Activated CD4-positive, CD25-positive, alpha-beta regulatory T cell treated with anti-CD3 and anti-CD28 coated beads, Interleukin-2, amount 50 U/mL, for 24 hours (primary cell): Measurements from ENCODE around the gene MTO1.
"Not testable (repeated sequence)": the region's sequence is repeated elsewhere in the genome, so short reads cannot be mapped to it uniquely, and the experiment has no call there.

Experiments used
- ATAC-seq, 2 donors: fragments of 150-1000 bp; cut with Tn5 transposase; one replicate each; pipeline ENCODE4 v1.10.0; 2021; ENCODE audit warnings: mild to moderate bottlenecking in 1 of 2, moderate library complexity in 1 of 2

Gene MTO1

GRCh38 chr6:73532293-73532692 is 70.8 kb downstream of the MTO1 start:
- ATAC-seq: no peak

- ATAC-seq: no peak
Observed at GRCh38 chr6:73534628-73535027, 73.1 kb downstream of the MTO1 start.

GRCh38 chr6:73537677-73538076 is 76.1 kb downstream of the MTO1 start:
- peak; percentile 56 to 73 for ATAC-seq

- ATAC-seq: peak in 1 of 2 donors; percentile 21
Observed at GRCh38 chr6:73538116-73538779, 76.7 kb downstream of the MTO1 start.

- not testable (repeated sequence) for ATAC-seq
Observed at GRCh38 chr6:73542481-73542880, 80.9 kb downstream of the MTO1 start.

- ATAC-seq: no peak
Observed at GRCh38 chr6:73542891-73543290, 81.4 kb downstream of the MTO1 start.

GRCh38 chr6:73547036-73547435 is 85.5 kb downstream of the MTO1 start:
- ATAC-seq: no peak

GRCh38 chr6:73548458-73549446 is 87.2 kb downstream of the MTO1 start:
- ATAC-seq: no peak

- not testable (repeated sequence) for ATAC-seq
Observed at GRCh38 chr6:73551115-73551514, 89.6 kb downstream of the MTO1 start.

GRCh38 chr6:73555380-73555949 is 93.9 kb downstream of the MTO1 start:
- not testable (repeated sequence) for ATAC-seq

- no peak for ATAC-seq
Observed at GRCh38 chr6:73556836-73557235, 95.3 kb downstream of the MTO1 start.
